ENCODE results near the gene APEX2.

The APEX2 gene

GRCh38 chrX:54995621-54996020, 4.5 kb upstream of the APEX2 start:
- Mint-ChIP-seq H3K4me3 (no peak overlapping the region), H3K4me1 (peaks cover 2% of the 10 kb centered on the region), H3K27ac (no peak overlapping the region), H3K9me3 (no peaks in the 10 kb centered on the region), H3K36me3 (no peaks in the 10 kb centered on the region)
- DNase-seq (ENCODE audit: low spot score in 2 of 2) (no peak), ATAC-seq (no peak)

DNA sequence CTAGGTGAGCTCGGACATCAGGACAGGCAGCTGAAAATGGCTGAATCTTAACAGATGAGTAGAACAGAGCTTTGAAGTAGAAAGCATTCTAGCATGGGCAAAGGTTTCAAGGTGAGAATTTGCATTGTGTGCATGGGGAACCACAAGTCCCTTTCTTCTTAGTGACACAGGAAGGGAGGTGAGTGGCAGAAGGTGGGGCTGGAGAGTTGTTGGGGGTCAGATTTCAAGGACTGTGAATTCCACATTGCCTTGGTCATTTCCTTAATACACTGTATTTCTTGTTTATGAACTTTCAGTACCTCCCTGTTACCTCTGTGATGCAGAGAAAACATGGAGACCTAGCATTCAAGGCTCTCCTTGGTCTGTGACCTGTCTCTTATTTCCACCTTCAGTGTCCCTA, 4.1 kb downstream of the APEX2 start:
- H3K4me3 Mint-ChIP-seq, result no peak overlapping the region
- H3K9me3 Mint-ChIP-seq, result no peaks in the 10 kb centered on the region
- peaks cover 61% of the 10 kb centered on the region for H3K36me3 Mint-ChIP-seq
- DNase-seq (ENCODE audit: low spot score in 2 of 2) (no peak), ATAC-seq (no peak)
- H3K4me1 Mint-ChIP-seq, result peaks cover 31% of the 10 kb centered on the region
- H3K27ac Mint-ChIP-seq, result no peak overlapping the region

GRCh38 chrX:55005256-55005655, 5.1 kb downstream of the APEX2 start:
- Mint-ChIP-seq H3K27ac (no peak overlapping the region), H3K4me3 (no peak overlapping the region), H3K36me3 (peaks cover 61% of the 10 kb centered on the region), H3K4me1 (peaks cover 31% of the 10 kb centered on the region), H3K9me3 (no peaks in the 10 kb centered on the region)
- DNase-seq (ENCODE audit: low spot score in 2 of 2), result no peak
- ATAC-seq, result no peak

DNA sequence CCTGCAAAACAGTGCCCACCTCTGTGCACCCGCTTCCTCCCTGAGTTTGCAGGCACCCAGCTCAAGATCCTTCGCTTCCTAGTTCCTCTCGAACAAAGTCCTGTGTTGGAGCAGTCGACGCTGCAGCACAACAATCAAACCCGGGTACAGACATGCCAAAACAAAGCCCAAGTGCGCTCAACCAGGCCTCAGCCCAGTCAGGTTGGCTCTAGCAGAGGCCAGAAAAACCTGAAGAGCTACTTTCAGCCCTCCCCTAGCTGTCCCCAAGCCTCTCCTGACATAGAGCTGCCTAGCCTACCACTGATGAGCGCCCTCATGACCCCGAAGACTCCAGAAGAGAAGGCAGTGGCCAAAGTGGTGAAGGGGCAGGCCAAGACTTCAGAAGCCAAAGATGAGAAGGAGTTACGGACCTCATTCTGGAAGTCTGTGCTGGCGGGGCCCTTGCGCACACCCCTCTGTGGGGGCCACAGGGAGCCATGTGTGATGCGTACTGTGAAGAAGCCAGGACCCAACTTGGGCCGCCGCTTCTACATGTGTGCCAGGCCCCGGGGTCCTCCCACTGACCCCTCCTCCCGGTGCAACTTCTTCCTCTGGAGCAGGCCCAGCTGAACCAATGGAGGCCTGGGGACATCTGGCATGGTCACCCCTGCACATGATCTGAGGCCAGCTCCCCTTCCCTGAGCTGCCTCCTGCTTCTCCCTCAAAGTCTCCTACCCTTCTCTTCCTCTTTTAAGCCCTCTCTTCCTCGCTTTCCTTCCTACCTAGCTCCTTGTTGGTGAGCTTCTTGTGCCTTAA, 6.9 kb downstream of the APEX2 start:
- no peak overlapping the region for H3K27ac Mint-ChIP-seq
- ATAC-seq, result no peak
- peaks cover 55% of the 10 kb centered on the region for H3K36me3 Mint-ChIP-seq
- no peak overlapping the region for H3K4me3 Mint-ChIP-seq
- H3K4me1 Mint-ChIP-seq, result peaks cover 20% of the 10 kb centered on the region
- H3K9me3 Mint-ChIP-seq, result no peaks in the 10 kb centered on the region
- no peak for DNase-seq (ENCODE audit: low spot score in 2 of 2)

GRCh38 chrX:55007656-55008055, 7.5 kb downstream of the APEX2 start:
- Mint-ChIP-seq H3K36me3 (peaks cover 48% of the 10 kb centered on the region), H3K4me1 (peaks cover 20% of the 10 kb centered on the region), H3K27ac (no peak overlapping the region), H3K9me3 (no peaks in the 10 kb centered on the region), H3K4me3 (no peak overlapping the region)
- ATAC-seq (no peak), DNase-seq (ENCODE audit: low spot score in 2 of 2) (no peak)

DNA sequence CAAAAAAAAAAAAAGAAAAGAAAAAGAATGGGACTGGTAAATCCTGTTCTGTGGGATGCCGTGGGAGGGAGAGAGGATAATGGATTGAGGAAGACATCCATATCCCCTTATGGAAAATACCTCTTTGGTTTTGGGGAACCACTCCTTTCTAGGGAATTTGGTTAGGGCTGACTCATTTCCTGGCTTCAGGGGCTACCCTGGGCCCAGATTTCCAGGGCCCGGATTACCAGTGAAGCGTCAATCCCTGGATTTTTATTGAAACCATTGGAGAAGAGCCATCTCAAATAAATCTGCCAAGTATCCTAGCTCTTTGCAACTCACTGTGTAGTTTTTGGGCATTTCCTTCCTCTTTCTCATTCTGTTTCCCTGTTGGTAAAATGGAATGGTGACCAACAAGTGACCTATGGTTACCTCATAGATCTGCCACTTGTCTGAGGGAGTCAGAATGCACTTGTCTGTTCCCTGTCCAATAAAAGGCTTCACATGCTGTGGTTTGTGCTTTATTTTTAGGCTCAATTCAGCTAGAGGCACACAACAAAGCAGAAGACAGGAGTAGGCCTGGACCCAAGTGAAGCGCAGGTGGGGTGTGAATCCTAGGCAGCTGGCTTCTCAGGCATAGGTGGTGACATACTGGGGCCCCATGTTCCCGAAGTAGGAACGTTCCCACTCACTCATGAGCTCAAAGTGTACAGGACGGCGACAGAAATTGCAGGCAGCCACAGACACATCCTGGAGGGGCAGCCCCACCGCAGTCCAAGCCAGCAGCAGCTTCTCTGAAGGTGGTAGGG, 8.6 kb downstream of the APEX2 start:
- Mint-ChIP-seq H3K4me1 (peaks cover 14% of the 10 kb centered on the region), H3K9me3 (no peaks in the 10 kb centered on the region), H3K36me3 (peaks cover 37% of the 10 kb centered on the region), H3K4me3 (no peak overlapping the region), H3K27ac (no peak overlapping the region)
- DNase-seq (ENCODE audit: low spot score in 2 of 2) (no peak), ATAC-seq (no peak)

- H3K9me3 Mint-ChIP-seq, result no peaks in the 10 kb centered on the region
These were observed 11.1 kb downstream of the APEX2 start for GRCh38 chrX:55011294-55011693.

DNA sequence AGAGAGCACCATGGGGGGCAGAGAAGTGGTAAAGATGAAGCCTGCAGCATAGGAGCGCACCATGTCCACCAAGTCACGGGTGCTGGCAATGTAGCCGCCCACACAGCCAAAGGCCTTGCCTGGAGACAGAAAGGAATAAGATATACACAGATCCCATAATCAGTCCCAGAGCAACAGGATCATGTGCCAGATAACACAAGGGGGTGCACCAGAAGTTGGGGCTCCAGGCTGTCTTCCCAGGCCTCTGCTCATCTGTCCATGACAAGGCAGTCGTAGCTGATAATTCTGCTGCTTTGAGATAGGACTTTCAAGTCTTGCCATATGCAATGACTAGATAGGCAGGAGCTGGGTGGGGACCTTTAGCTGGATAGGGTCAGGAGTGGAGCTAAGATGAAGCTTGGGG, 14.7 kb downstream of the APEX2 start:
- Mint-ChIP-seq H3K36me3 (no peaks in the 10 kb centered on the region), H3K4me3 (no peak overlapping the region), H3K27ac (no peak overlapping the region), H3K4me1 (no peaks in the 10 kb centered on the region), H3K9me3 (no peaks in the 10 kb centered on the region)
- ATAC-seq (no peak), DNase-seq (ENCODE audit: low spot score in 2 of 2) (no peak)

More at GRCh38 chrX:55011294-55011693, 11.1 kb downstream of the APEX2 start:
- Mint-ChIP-seq H3K4me1 (peaks cover 5% of the 10 kb centered on the region), H3K27ac (no peak overlapping the region), H3K36me3 (peaks cover 12% of the 10 kb centered on the region), H3K4me3 (no peak overlapping the region)
- ATAC-seq (no peak), DNase-seq (ENCODE audit: low spot score in 2 of 2) (no peak)

GRCh38 chrX:55026143-55026542, 26.0 kb downstream of the APEX2 start:
- Mint-ChIP-seq H3K4me3 (no peak overlapping the region), H3K36me3 (no peaks in the 10 kb centered on the region), H3K4me1 (no peaks in the 10 kb centered on the region), H3K9me3 (no peaks in the 10 kb centered on the region), H3K27ac (no peak overlapping the region)
- ATAC-seq (no peak), DNase-seq (ENCODE audit: low spot score in 2 of 2) (no peak)

GRCh38 chrX:55026840-55027239, 26.7 kb downstream of the APEX2 start:
- ATAC-seq, result no peak
- no peak for DNase-seq (ENCODE audit: low spot score in 2 of 2)
- Mint-ChIP-seq H3K36me3 (no peaks in the 10 kb centered on the region), H3K4me3 (no peak overlapping the region), H3K4me1 (no peaks in the 10 kb centered on the region), H3K27ac (peak overlapping the region; percentile 29), H3K9me3 (no peaks in the 10 kb centered on the region)

DNA sequence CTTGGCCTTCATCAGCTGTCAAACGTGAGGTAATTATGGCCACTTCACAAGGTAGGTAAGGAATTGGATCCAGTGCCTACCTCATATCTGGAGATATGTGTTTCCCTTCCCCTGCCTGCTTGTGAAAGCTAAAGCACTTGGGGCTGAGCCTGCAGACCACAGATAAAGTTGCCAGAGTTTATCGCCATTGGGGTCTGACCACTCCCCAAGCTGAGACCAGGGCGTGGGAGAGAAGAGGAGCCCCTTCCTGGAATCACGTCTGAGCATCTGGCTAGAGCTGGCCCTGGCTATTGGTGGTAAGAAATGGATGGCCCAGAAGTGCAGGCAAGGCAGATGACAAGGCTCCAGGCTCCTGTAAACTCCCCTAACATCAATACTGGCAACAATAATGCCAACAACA, 27.9 kb downstream of the APEX2 start:
- Mint-ChIP-seq H3K27ac (no peak overlapping the region), H3K4me3 (no peak overlapping the region), H3K9me3 (no peaks in the 10 kb centered on the region), H3K36me3 (no peaks in the 10 kb centered on the region), H3K4me1 (no peaks in the 10 kb centered on the region)
- ATAC-seq (no peak), DNase-seq (ENCODE audit: low spot score in 2 of 2) (no peak)

- Mint-ChIP-seq H3K36me3 (no peaks in the 10 kb centered on the region), H3K9me3 (no peaks in the 10 kb centered on the region), H3K4me1 (no peaks in the 10 kb centered on the region), H3K4me3 (no peak overlapping the region), H3K27ac (no peak overlapping the region)
- ATAC-seq (no peak), DNase-seq (ENCODE audit: low spot score in 2 of 2) (no peak)
These were observed 28.4 kb downstream of the APEX2 start for GRCh38 chrX:55028611-55029010.

DNA sequence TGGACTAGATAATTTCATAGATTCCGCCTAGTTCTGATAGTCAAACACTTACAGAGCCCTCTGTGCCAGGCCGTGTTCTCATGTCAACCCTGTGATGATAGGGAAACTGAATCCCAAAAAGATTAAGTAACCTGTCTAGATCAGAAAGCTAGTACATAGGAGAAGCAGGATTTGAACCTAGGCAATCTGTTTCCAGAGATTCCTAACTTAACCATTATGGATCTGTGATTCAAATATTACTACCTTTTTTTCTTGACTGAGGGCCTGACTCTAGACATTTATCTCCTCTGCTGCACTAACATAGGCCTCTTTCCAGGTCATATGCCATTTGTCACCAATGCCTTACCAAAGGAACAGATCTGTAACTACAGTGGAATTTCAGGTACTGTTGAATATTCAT, 29.1 kb downstream of the APEX2 start:
- Mint-ChIP-seq H3K4me3 (no peak overlapping the region), H3K9me3 (no peaks in the 10 kb centered on the region), H3K27ac (no peak overlapping the region), H3K36me3 (no peaks in the 10 kb centered on the region), H3K4me1 (no peaks in the 10 kb centered on the region)
- no peak for DNase-seq (ENCODE audit: low spot score in 2 of 2)
- ATAC-seq, result no peak

GRCh38 chrX:55030271-55031205, 30.4 kb downstream of the APEX2 start, which contains the start of gene ALAS2:
TSS of gene ALAS2 (minus strand) at chrX:55030977. CDS start at chrX:55026000, 4,977 bp downstream.
- Mint-ChIP-seq H3K9me3 (no peaks in the 10 kb centered on the region), H3K4me1 (no peaks in the 10 kb centered on the region), H3K36me3 (no peaks in the 10 kb centered on the region), H3K27ac (no peak within 1 kb of the TSS), H3K4me3 (no peak within 1 kb of the TSS)
- ATAC-seq (no peak), DNase-seq (ENCODE audit: low spot score in 2 of 2) (no peak)

DNA sequence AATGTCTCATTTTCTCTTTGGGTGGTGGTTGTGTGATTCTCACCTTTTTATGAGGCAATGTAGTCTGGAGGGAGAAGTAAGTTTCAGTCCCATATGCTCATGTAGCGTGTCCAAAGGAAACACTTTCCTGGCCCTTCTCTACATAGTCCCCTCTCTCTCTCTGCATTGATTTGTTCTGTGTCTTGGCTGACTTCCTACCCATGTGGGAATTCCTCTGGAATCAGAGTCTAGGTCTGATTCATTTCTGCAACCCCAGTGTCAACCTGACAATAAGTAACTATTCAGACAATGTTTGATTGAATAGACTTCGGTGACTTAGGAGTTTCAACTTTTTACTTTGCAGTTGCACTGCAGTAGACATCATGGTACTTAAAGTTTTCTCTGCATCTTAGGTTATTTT, 33.3 kb downstream of the APEX2 start:
- DNase-seq (ENCODE audit: low spot score in 2 of 2) (no peak), ATAC-seq (no peak)
- Mint-ChIP-seq H3K4me3 (no peak overlapping the region), H3K27ac (no peak overlapping the region), H3K36me3 (no peaks in the 10 kb centered on the region), H3K4me1 (no peaks in the 10 kb centered on the region), H3K9me3 (no peaks in the 10 kb centered on the region)
